K562 (cell line): ENCODE results near the gene PPFIA1. TPM values are rescaled to one million over a fixed set of nuclear protein-coding genes. Genes with fewer than 3 reads are reported as not detected.

ENCODE experiments used
- BCL6 ChIP-seq: fragments of 250-450 bp; sonication (Bioruptor Pico); IDR thresholded peaks from 2 replicates; pipeline ENCODE4 v1.4.0; 2020
- CCNT2 ChIP-seq: IDR thresholded peaks from 2 replicates; pipeline ENCODE4 v1.6.1; 2011; ENCODE audit warnings: borderline replicate concordance, low read depth, mild to moderate bottlenecking, moderate library complexity, mixed read lengths, low read length; ENCODE audit not compliant: insufficient read length; ENCODE audit errors: extremely low read depth
- EWSR1 ChIP-seq: fragments of 450-650 bp; IDR thresholded peaks from 2 replicates; pipeline ENCODE4 v1.6.1; 2018; ENCODE audit warnings: borderline replicate concordance, mild to moderate bottlenecking, low read depth, moderate library complexity; ENCODE audit not compliant: partially characterized antibody
- GABPB2 ChIP-seq: fragments of 250-450 bp; sonication (Bioruptor Pico); conservative IDR thresholded peaks from 2 replicates; pipeline ENCODE4 v1.5.1; 2021; ENCODE audit warnings: mild to moderate bottlenecking
- MBD1 ChIP-seq: fragments of 250-450 bp; sonication (Bioruptor Pico); IDR thresholded peaks from 2 replicates; pipeline ENCODE4 v1.8.0; 2022; ENCODE audit warnings: inconsistent platforms
- MGA ChIP-seq: fragments of 450-650 bp; IDR thresholded peaks from 2 replicates; pipeline ENCODE4 v1.6.1; 2016; ENCODE audit warnings: mild to moderate bottlenecking, moderate library complexity
- MXI1 ChIP-seq: IDR thresholded peaks from 2 replicates; pipeline ENCODE4 v1.6.1; 2011; ENCODE audit warnings: low read depth, mild to moderate bottlenecking, improper control_type of control experiment, low read length
- POLR2B ChIP-seq: fragments of 450-650 bp; IDR thresholded peaks from 2 replicates; pipeline ENCODE4 v1.6.1; 2018; ENCODE audit warnings: low read depth; ENCODE audit not compliant: partially characterized antibody
- RNF2 ChIP-seq: sonication (generic); IDR thresholded peaks from 2 replicates; pipeline ENCODE4 v1.6.1; 2016
- SIN3A ChIP-seq, 2 experiments: fragments of 150-350 bp in 1 of 2; IDR thresholded peaks; 2 replicates each; pipeline ENCODE4 v1.6.1; 2011 to 2016; ENCODE audit warnings: borderline replicate concordance in 2 of 2, low read depth in 2 of 2, low read length in 2 of 2, mild to moderate bottlenecking in 2 of 2, moderate library complexity in 2 of 2; ENCODE audit not compliant: control insufficient read depth in 1 of 2
- TEAD1 ChIP-seq, 2 experiments: fragments of 450-650 bp in 1 of 2; sonication (generic) in 1 of 2; formaldehyde crosslinking; IDR thresholded peaks; 2 replicates each; pipeline versions ENCODE4 v1.4.0 to v1.8.0; 2020 to 2022; ENCODE audit warnings: mild to moderate bottlenecking in 2 of 2, missing genetic modification reagents in 1 of 2
- ZKSCAN8 ChIP-seq: fragments of 200-800 bp; sonication (Bioruptor generic); IDR thresholded peaks from 2 replicates; pipeline ENCODE4 v1.6.1; 2016; ENCODE audit warnings: missing genetic modification characterization, missing compliant biosample characterization
- polyA plus RNA-seq, 8 experiments: library from polyadenylated mRNA; depleted of rRNA in 4 of 8; stranded (reverse) in 5 of 8; unstranded in 3 of 8; fragments of >200 nt; fragmentation: Nextera tagmentation in 2 of 8; fragmentation: Illumina TruSeq in 1 of 8; extraction: Ambion mirVana in 2 of 8; extraction: Trizol in 1 of 8; gene quantifications; 2 replicates each; pipeline versions ENCODE4 v1.2.1 to v1.2.3, GENCODE V29; 2011 to 2014; ENCODE audit warnings: inconsistent platforms in 1 of 8, missing spikeins in 1 of 8
- total RNA-seq, 7 experiments: library from RNA; depleted of rRNA in 6 of 7; stranded (reverse); fragments of >200 nt in 6 of 7; fragmentation: Illumina TruSeq in 2 of 7; extraction: Trizol in 2 of 7; gene quantifications; 2 replicates each; pipeline versions ENCODE4 v1.2.1 to v1.2.3, GENCODE V29; 2011 to 2021; ENCODE audit warnings: low replicate concordance in 1 of 7
- TF ChIP-seq, protein P1 (sequence below): sonication (generic); formaldehyde crosslinking; IDR thresholded peaks from 2 replicates; pipeline ENCODE4 v1.8.1; 2023; ENCODE audit warnings: mild to moderate bottlenecking, missing genetic modification reagents

Gene PPFIA1
- total and polyA plus RNA-seq, 9 of the 15 experiments (the other 6 are each of a cell fraction or from before 2014, with no cell fraction given), result 9.9 to 41.5 (median 28.5) TPM

DNA sequence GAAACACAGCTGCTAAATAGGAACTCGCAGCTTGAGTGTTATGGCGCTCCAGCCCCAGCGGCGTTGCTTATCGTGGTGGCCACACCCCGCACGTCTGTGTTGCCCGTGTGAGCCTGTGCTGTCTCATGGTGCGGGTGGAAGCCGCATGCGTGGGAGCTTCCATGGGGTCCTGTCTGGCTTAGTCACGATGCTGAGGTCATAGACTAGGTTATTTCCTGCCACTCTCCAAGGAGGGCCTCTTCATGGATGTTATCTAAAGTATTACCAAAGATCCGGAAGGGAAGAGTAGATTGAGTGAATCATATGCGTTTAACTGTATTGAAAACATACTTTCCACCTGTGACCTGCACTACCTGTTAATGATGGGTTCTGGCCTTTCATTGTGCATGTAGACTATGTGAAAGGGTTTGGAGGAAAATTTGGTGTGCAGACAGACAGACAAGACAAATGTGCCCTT is 149.5 kb downstream of the PPFIA1 start (continued):
- TF ChIP-seq GABPB2 (CRISPR knock-in tag) (no peak), MXI1 (peak; percentile 70; the same call in 1 of the 2 replicates), SIN3A (IDR thresholded peaks at IDR 0.05; ENCODE audit: borderline replicate concordance in 2 of 2, control insufficient read depth in 1 of 2, low read depth in 2 of 2, low read length in 2 of 2) (peak in 1 of 2 experiments; percentile 51; a peak in 1 of 4 replicates), CCNT2 (peak; percentile 94), MBD1 (CRISPR knock-in tag) (no peak), TEAD1 (CRISPR knock-in tag; IDR thresholded peaks at IDR 0.05) (0 out of 4 replicates have a peak, but pooled peaks of 1 of the 2 experiments have one; percentile 10), POLR2B (no peak), EWSR1 (no peak), BCL6 (CRISPR knock-in tag) (no peak), ZKSCAN8 (CRISPR knock-in tag) (peak; percentile 75; the same call in 1 of the 2 replicates), MGA (peak; percentile 78; the same call in 1 of the 2 replicates), RNF2 (peak; percentile 95)
- TF ChIP-seq, protein P1, sequence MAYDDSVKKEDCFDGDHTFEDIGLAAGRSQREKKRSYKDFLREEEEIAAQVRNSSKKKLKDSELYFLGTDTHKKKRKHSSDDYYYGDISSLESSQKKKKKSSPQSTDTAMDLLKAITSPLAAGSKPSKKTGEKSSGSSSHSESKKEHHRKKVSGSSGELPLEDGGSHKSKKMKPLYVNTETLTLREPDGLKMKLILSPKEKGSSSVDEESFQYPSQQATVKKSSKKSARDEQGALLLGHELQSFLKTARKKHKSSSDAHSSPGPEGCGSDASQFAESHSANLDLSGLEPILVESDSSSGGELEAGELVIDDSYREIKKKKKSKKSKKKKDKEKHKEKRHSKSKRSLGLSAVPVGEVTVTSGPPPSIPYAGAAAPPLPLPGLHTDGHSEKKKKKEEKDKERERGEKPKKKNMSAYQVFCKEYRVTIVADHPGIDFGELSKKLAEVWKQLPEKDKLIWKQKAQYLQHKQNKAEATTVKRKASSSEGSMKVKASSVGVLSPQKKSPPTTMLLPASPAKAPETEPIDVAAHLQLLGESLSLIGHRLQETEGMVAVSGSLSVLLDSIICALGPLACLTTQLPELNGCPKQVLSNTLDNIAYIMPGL (CRISPR knock-in tag), result no peak
